ENCODE results near the gene FTL.

FTL gene

GRCh38 chr19:48992581-48993174 lies 27.6 kb downstream of the FTL start:
- DNase-seq (ENCODE audit: low read depth), result no peak

- peak; percentile 99 for DNase-seq (ENCODE audit: low read depth)
Observed at GRCh38 chr19:48993175-48994034, 28.3 kb downstream of the FTL start, which contains the start of the genes GYS1 and RUVBL2. Gene GYS1, minus strand, starts transcription at chr19:48993309. Its CDS starts 197 bp downstream, at chr19:48993112. Gene RUVBL2, plus strand, starts transcription at chr19:48993887. Its CDS starts 25 bp downstream, at chr19:48993912.

- no peak for DNase-seq (ENCODE audit: low read depth)
Observed at GRCh38 chr19:48994035-48994386, 28.9 kb downstream of the FTL start.

- DNase-seq (ENCODE audit: low read depth), result no peak
Observed at GRCh38 chr19:48997972-48998371, 32.9 kb downstream of the FTL start.

- no peak for DNase-seq (ENCODE audit: low read depth)
Observed at GRCh38 chr19:48999481-49000325, 34.6 kb downstream of the FTL start.

- DNase-seq (ENCODE audit: low read depth), result no peak
Observed at GRCh38 chr19:49004133-49004532, 39.0 kb downstream of the FTL start.

- no peak for DNase-seq (ENCODE audit: low read depth)
Observed at GRCh38 chr19:49004964-49005614, 40.0 kb downstream of the FTL start.

- DNase-seq (ENCODE audit: low read depth), result no peak
Observed at GRCh38 chr19:49006905-49007304, 41.8 kb downstream of the FTL start.

- no peak for DNase-seq (ENCODE audit: low read depth)
Observed at GRCh38 chr19:49009828-49010227, 44.7 kb downstream of the FTL start.

GRCh38 chr19:49010453-49010852 lies 45.3 kb downstream of the FTL start:
- DNase-seq (ENCODE audit: low read depth), result no peak

- no peak for DNase-seq (ENCODE audit: low read depth)
Observed at GRCh38 chr19:49011194-49011593, 46.1 kb downstream of the FTL start.

- no peak for DNase-seq (ENCODE audit: low read depth)
Observed at GRCh38 chr19:49014123-49014869, 49.2 kb downstream of the FTL start.

- no peak for DNase-seq (ENCODE audit: low read depth)
Observed at GRCh38 chr19:49014870-49015255, 49.8 kb downstream of the FTL start.

GRCh38 chr19:49016067-49016839 lies 51.1 kb downstream of the FTL start:
- no peak for DNase-seq (ENCODE audit: low read depth)

All from stromal cell of bone marrow (primary cell).